GM21619 (cell line): ENCODE results near the gene FKBP14.
A peak's percentile ranks its signal among the peaks of the same experiment; 100 is the strongest.

ENCODE experiments used
- ATAC-seq: cut with Tn5 transposase; IDR thresholded peaks from one replicate; pipeline ENCODE4 v1.9.1; 2021; ENCODE audit not compliant: unreplicated experiment

FKBP14 gene

GRCh38 chr7:29993140-29993539, 33.4 kb downstream of the FKBP14 start:
- no peak for ATAC-seq

- ATAC-seq = no peak
These were observed 34.6 kb downstream of the FKBP14 start for GRCh38 chr7:29991937-29992336.

- no peak for ATAC-seq
These were observed 35.6 kb downstream of the FKBP14 start for GRCh38 chr7:29990931-29991330.

GRCh38 chr7:29989257-29989995, 37.1 kb downstream of the FKBP14 start, which contains the start of gene SCRN1:
Gene SCRN1, minus strand, starts transcription at chr7:29989801. Its CDS starts 20,734 bp downstream, at chr7:29969067.
- ATAC-seq = peak; percentile 33

- peak; percentile 31 for ATAC-seq
These were observed 37.9 kb downstream of the FKBP14 start for GRCh38 chr7:29988424-29989256.

- ATAC-seq = no peak
These were observed 38.6 kb downstream of the FKBP14 start for GRCh38 chr7:29987811-29988317.

GRCh38 chr7:29987083-29987482, 39.4 kb downstream of the FKBP14 start:
- no peak for ATAC-seq

- no peak for ATAC-seq
These were observed 46.4 kb downstream of the FKBP14 start for GRCh38 chr7:29980151-29980550.

- ATAC-seq = no peak
These were observed 48.4 kb downstream of the FKBP14 start for GRCh38 chr7:29977886-29978651.

GRCh38 chr7:29976673-29977415, 49.7 kb downstream of the FKBP14 start:
- ATAC-seq = no peak

GRCh38 chr7:29976266-29976665, 50.2 kb downstream of the FKBP14 start:
- ATAC-seq = no peak

- no peak for ATAC-seq
These were observed 50.9 kb downstream of the FKBP14 start for GRCh38 chr7:29975561-29975960.

- no peak for ATAC-seq
These were observed 52.2 kb downstream of the FKBP14 start for GRCh38 chr7:29974286-29974685.

- no peak for ATAC-seq
These were observed 54.2 kb downstream of the FKBP14 start for GRCh38 chr7:29972315-29972669.

GRCh38 chr7:29971566-29972314, 54.8 kb downstream of the FKBP14 start:
- no peak for ATAC-seq

- no peak for ATAC-seq
These were observed 56.3 kb downstream of the FKBP14 start for GRCh38 chr7:29970158-29970557.

- no peak for ATAC-seq
These were observed 56.8 kb downstream of the FKBP14 start for GRCh38 chr7:29969738-29970137.

- no peak for ATAC-seq
These were observed 57.7 kb downstream of the FKBP14 start for GRCh38 chr7:29968683-29969395.

- no peak for ATAC-seq
These were observed 61.5 kb downstream of the FKBP14 start for GRCh38 chr7:29965030-29965429.
